Cardiac fibroblast (primary cell): ENCODE results near the gene NPAS3.
A peak's percentile ranks its signal among the peaks of the same experiment; 100 is the strongest.

ENCODE experiments used
- DNase-seq, 2 donors: peaks; one replicate each; pipeline versions ENCODE4 v3.0.0 to v3.0.0-alpha.2; 2010; ENCODE audit warnings: low read depth in 2 of 2
- H3K4me3 ChIP-seq, 2 donors: replicated peaks in 1 of 2; 1 replicate in 1 of 2; 2 replicates in 1 of 2; pipeline ENCODE4 v1.5.1; 2011; ENCODE audit warnings: low read depth in 2 of 2, low read length in 2 of 2, mild to moderate bottlenecking in 2 of 2, moderate library complexity in 1 of 2
- TF ChIP-seq, protein P1 (sequence below): IDR thresholded peaks from one replicate; pipeline ENCODE4 v1.5.1; 2011; ENCODE audit warnings: low read depth, mild to moderate bottlenecking, low read length, inconsistent platforms

NPAS3 gene

DNA sequence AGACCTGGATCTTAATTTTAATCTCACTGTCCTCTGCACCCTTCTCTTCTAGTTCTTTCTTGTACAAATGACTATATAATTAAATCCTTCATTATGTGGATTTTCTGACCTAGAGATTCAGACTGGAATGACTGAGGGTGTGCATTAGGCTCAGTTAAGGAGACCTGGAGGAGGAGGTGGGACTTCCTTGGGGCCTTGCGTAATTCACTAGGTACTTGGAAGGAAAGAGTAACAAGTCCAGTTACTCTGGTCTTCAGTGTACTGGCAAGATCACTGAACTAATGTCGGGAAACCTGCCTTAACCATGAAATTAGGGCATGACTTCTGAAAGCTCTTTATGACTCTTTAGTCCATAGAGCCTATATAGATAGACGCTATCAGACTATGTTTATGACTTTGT, 570.8 kb downstream of the NPAS3 start:
- no peak overlapping the region for H3K4me3 ChIP-seq
- DNase-seq: no peak
- TF ChIP-seq, protein P1, sequence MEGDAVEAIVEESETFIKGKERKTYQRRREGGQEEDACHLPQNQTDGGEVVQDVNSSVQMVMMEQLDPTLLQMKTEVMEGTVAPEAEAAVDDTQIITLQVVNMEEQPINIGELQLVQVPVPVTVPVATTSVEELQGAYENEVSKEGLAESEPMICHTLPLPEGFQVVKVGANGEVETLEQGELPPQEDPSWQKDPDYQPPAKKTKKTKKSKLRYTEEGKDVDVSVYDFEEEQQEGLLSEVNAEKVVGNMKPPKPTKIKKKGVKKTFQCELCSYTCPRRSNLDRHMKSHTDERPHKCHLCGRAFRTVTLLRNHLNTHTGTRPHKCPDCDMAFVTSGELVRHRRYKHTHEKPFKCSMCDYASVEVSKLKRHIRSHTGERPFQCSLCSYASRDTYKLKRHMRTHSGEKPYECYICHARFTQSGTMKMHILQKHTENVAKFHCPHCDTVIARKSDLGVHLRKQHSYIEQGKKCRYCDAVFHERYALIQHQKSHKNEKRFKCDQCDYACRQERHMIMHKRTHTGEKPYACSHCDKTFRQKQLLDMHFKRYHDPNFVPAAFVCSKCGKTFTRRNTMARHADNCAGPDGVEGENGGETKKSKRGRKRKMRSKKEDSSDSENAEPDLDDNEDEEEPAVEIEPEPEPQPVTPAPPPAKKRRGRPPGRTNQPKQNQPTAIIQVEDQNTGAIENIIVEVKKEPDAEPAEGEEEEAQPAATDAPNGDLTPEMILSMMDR: no peak

DNA sequence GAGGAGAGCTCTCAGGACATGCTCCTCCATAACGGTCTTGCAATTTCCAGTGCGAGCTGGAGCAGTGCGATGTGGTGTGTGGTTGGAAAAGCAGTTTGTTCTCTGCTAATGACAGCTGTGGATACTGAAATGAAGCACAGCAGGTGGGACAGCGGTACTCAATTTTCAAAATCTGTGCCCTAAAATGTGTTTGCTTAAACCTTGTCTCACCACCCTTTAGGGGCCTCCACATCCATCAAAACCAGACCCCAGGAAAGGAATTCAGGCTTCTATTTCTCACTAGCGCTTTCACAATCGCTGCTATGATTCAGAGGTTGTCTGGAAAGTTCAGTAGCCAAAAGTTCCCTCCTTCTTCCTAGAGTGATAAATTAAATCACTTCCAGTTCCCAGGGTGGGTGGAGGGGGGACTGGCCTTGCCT, 571.4 kb downstream of the NPAS3 start:
- TF ChIP-seq, protein P1: no peak
- H3K4me3 ChIP-seq: no peak overlapping the region
- peak; percentile 82 to 86 for DNase-seq

DNA sequence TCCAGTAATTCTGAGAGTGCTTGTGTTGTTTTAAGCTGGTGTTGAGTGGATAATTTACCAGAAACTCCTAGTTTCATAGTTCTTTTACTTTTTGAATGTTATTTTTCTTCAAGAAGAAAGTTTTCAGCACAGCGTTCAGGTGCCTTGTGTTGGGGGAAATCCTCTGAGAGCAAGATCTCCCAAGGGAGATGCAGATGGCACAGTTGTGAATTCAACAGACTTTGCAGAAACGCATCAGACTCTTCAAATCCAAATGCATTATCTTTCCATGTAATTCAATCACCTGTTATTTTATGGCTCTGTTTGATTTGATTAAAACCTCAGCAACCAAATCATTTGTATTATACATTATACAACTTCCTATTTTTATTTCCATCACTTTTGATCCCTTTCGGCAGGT, 572.3 kb downstream of the NPAS3 start:
- DNase-seq: no peak
- H3K4me3 ChIP-seq: no peak overlapping the region
- TF ChIP-seq, protein P1: no peak

DNA sequence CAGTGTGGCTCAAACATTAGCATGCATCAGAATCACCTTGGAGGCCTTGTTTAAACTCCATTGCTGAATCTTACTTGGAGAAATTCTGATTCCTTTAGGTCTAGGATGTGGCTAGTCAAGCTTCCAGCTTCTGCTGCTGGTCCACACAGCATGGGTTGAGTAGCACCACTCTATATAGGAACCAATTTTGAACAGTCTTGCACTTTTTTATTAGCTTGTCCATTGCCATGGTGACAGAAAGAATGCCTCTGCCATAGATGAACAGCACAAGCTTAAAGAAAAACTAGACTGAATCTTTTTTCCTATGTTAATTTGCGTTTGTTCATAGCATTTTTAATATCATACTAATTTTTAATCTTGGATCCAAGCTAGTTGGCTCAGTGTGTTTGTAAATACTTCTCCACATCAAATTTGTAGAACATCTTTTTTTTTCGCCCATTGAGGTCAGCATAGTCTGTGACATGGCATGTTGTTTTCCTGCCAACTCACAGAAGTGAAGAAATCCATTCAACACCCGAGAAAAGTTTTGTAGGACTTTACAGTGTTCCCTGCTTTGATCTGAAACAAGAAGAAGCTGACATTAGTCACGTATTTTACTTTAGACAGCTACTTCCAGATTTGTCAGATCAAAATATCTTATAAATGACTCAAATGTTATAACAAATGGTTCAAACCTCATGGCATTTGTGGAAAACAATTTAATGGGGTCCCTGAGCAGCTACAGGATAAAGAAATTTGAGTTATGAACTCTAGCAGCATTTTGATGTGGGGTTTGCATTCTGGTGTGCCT, 573.4 kb downstream of the NPAS3 start:
- H3K4me3 ChIP-seq: no peak overlapping the region
- DNase-seq: peak; percentile 88 to 92
- TF ChIP-seq, protein P1: no peak

DNA sequence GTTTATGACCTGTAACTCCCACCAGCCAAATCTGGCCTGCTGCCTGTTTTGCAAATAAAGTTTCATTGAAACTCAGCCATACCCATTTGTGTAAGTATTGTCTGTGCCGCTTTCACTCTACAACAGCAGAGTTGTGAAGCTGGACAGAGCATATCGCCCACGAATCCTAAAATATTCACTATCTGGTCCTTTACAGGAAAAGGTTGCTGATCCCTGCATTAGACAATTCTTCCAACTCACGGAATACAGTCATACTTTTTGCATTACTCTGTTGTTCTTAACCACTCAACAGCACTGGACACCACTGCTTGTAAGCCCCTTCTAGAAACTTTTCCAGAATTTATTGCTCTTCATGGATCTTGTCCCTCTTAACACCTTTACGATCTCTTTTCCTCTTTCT, 576.8 kb downstream of the NPAS3 start:
- no peak overlapping the region for H3K4me3 ChIP-seq
- TF ChIP-seq, protein P1: no peak
- peak in 1 of 2 donors; percentile 13 for DNase-seq

DNA sequence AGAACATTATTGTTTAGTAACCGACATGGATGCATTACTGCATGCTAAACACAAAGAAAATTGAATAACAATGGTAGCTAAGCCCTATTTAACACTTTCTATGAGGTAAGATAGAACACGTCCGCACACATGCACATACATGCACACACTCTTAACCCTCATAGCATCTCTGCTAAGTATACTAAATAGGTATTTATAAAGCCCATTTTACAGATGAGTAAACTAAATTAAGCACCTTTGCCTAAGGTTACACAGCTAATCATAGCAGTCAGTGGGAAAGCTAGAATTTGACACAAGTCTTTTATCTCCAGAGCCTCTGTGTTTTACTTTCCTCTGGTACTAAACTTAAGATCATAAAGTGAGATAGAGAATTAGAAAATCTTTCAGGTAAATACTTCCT, 577.2 kb downstream of the NPAS3 start:
- TF ChIP-seq, protein P1: no peak
- H3K4me3 ChIP-seq: no peak overlapping the region

More for the DNA sequence above, 577.2 kb downstream of the NPAS3 start:
- DNase-seq: no peak
